AG09309 (cell line): ENCODE results near the gene RAB2B.
"Not testable (repeated sequence)": the region's sequence is repeated elsewhere in the genome, so short reads cannot be mapped to it uniquely, and the experiment has no call there.

Experiments used
- DNase-seq: peaks from one replicate; pipeline ENCODE4 v3.0.0-alpha.2; 2010; ENCODE audit warnings: low read depth
- H3K4me3 ChIP-seq: 2 replicates; pipeline ENCODE4 v1.5.1; 2011; ENCODE audit warnings: mild to moderate bottlenecking, low read depth, low read length, moderate library complexity; ENCODE audit not compliant: control insufficient read depth
- TF ChIP-seq, protein P1 (sequence below): IDR thresholded peaks from 2 replicates; pipeline ENCODE4 v1.5.1; 2011; ENCODE audit warnings: mild to moderate bottlenecking, low read depth, low read length, inconsistent platforms; ENCODE audit not compliant: insufficient read depth, control insufficient read depth; ENCODE audit errors: missing control alignments

Gene RAB2B

DNA sequence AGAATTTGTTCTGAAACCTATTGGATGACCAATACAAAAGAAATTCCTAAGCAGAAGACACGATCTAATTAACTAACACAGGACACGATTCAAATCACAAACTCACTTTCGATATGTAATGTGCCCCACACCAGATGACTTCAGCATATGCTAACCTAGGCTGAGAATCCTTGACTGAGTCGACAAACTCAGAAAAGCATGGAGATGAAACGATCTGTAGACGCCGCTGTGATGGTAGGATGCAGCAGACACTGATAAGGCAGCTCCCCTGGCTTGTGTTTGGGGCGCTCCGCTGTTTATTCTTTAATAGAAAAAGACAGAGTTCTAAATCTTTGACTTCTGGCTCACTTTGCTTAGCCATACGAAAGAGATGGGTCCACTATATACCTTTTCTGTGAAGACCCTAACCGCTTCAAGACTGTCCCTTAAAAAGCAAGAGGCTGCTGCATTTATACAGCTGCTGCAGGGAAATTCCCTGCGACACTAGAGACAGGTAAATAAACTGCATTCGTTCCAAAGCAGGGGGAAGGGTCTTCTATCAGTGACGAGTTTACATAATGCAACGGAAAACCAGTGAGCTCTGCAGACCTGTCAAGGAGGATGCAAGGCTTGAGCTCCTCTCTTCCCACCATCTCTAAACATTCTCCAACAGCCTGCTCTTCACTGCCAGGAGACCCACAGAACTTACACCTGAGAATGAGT lies 21.8 kb downstream of the RAB2B start:
- TF ChIP-seq, protein P1, sequence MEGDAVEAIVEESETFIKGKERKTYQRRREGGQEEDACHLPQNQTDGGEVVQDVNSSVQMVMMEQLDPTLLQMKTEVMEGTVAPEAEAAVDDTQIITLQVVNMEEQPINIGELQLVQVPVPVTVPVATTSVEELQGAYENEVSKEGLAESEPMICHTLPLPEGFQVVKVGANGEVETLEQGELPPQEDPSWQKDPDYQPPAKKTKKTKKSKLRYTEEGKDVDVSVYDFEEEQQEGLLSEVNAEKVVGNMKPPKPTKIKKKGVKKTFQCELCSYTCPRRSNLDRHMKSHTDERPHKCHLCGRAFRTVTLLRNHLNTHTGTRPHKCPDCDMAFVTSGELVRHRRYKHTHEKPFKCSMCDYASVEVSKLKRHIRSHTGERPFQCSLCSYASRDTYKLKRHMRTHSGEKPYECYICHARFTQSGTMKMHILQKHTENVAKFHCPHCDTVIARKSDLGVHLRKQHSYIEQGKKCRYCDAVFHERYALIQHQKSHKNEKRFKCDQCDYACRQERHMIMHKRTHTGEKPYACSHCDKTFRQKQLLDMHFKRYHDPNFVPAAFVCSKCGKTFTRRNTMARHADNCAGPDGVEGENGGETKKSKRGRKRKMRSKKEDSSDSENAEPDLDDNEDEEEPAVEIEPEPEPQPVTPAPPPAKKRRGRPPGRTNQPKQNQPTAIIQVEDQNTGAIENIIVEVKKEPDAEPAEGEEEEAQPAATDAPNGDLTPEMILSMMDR: no peak
- DNase-seq: no peak
- peak overlapping the region; percentile 87 for H3K4me3 ChIP-seq

DNA sequence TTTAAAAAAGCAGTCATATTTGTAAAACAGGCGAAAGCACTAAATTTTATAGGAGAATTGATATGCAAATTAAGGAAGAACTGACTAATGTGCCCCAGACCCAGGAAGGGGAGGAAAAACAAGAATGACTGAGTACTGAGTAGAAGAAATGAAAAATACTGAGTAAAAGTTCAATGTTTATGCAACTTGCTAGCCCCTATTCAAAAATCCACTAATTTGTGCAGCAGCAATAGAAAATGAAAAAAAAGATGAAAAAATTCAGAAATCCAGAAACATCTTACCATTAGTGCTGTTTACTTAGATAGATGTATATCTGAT lies 26.9 kb downstream of the RAB2B start:
- TF ChIP-seq, protein P1: no peak
- H3K4me3 ChIP-seq: no peak overlapping the region
- DNase-seq: no peak

DNA sequence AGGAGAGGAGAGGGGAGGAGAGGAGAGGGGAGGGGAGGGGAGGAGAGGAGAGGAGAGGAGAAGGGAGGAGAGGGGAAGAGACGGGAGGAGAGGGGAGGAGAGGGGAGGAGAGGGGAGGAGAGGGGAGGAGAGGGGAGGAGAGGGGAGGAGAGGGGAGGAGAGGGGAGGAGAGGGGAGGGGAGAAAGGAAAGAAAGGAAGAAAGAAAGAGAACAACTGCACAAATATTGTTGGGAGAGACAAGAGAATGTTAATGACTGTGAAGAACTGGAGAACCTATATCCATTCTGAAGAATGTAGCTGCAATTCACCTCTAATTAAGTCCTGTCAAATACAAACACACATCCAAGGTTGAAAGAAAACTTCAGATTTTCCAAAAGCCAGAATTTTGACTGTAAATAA lies 34.1 kb downstream of the RAB2B start:
- not testable (repeated sequence) for DNase-seq, H3K4me3 ChIP-seq

DNA sequence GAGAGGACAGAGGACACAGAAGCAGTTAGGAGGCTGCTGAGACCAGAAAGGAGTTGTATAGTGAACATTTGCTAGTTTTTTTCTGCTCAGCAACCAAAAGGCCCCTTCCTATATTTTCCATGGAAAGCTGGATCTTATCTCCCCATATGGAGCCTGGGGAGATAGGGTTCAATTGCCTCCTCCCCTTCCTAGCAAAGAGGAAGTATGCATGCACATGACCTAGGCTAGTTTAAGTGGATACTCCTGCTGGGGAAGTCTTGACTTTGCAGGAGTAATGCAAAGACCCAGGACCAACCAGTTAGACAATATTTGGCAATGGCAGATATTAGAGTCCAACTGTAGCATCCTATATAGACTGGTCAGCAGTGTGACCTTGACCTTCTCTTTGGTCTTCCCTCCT lies 35.9 kb downstream of the RAB2B start:
- TF ChIP-seq, protein P1: no peak
- no peak for DNase-seq
- H3K4me3 ChIP-seq: no peak overlapping the region

DNA sequence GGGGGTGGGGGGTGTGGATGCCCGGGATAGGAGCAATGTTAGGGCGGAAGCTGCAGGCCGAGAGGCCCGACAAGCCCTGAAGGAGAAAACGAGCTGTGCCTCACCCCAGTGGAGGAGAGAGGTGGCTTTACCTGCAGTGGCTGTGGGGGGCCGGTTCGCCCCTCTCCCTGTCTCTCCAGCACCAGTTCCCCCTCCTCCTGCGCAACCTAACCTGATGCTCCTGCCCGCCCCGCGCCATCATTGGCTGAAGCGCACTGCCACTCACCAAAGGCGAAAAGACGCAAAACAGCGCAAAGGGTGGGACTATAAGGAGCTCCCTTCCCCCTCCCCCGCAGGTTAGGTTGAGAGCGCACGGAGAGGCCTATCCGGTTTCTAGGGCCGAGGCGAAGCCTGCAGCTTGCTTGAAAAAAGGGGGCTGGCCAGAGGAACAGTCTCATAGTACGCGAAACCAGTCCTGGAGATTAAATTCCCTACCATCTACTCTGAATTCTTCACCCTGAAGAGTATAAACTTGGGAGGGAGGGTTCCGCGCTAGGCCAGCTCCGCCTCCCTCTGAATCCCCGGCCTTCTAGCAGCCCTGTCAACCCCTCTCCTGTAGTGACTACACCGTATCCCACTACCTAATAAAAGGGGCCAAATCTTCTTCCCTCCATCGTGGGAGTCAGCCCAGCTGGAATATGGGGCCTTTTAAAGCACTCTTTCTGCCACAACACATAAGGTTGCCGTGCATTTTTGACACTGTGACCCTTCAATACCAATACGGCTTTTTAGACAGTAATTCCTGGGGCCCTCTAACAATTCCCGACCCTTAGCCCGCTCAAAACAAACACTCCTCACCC lies 39.5 kb downstream of the RAB2B start:
- DNase-seq: peak; percentile 98
- TF ChIP-seq, protein P1: no peak
- H3K4me3 ChIP-seq: peak overlapping the region; percentile 98

DNA sequence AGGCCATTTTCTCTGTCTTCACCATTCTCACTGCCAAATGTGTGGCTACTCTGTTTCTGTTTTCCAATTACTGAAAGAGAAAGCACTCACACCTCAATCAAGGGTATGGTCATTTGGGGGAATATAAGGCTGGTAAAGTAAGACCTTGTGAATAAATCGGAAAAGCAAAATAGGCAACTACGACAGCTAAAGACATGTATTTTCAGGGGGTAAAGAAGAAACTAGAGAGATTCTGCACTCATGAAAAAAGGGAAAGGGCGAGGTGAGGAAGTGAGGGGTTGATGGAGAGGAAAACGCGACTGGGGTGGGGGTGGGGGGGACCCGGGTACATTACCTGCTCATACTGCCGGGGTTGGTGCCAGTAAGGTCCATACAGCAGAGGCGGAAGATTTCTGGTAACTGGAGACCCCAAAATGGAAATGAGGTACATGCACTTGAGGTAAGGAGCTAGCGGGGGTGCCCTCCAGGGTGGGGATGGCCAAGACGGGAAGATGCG lies 40.1 kb downstream of the RAB2B start:
- no peak for DNase-seq
- TF ChIP-seq, protein P1: no peak
- peak overlapping the region; percentile 98 for H3K4me3 ChIP-seq

DNA sequence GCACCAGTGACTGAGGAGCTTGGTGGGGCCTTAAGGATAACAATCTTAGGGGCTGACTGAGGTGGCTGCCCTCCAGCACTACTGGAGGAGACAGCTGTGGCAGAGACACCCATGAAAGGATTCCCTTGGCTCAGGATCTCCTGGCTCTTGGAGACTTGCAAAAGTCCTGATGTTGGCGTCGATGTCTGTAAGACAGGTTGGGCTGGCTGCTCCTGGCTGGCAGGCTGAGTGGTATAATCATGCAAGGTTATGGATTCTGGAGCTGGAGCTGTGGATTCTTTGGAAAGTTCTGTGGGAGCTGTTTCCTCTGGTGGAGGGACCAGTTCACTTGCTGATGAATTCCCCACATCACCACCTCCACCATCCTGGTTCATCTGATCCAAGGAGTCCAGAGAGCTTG lies 45.6 kb downstream of the RAB2B start:
- TF ChIP-seq, protein P1: no peak
- no peak for DNase-seq
- no peak overlapping the region for H3K4me3 ChIP-seq
